HG02970 (cell line): ENCODE data around the gene GOLT1A.
"Not testable (repeated sequence)": the region's sequence is repeated elsewhere in the genome, so short reads cannot be mapped to it uniquely, and the experiment has no call there.

ENCODE experiments used
- ATAC-seq: cut with Tn5 transposase; IDR thresholded peaks from one replicate; pipeline ENCODE4 v1.9.1; 2021; ENCODE audit warnings: mild to moderate bottlenecking, moderate library complexity, moderate number of reproducible peaks; ENCODE audit not compliant: unreplicated experiment, low FRiP score

Gene GOLT1A

GRCh38 chr1:204249736-204250427, 36.1 kb upstream of the GOLT1A start:
- no peak for ATAC-seq

DNA sequence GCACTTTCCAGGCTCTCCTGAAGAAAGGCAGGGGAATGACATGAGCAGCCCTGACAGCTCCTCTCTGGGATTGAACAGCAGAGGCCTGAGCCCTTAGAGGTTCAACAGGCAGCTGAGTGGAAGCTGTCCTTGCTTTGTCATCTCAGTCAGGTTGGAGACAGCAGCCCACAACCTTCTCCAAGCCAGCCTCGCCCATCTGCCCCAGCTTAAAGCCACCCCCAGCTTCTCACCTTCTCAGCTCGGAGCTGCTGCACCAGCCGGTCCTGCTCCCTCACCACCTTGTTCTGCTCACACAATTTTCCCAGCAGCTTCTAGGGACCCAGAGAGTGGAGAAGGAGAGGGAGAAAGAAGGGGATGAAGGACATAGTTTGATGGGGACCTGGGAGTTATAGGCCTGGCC, 35.2 kb upstream of the GOLT1A start:
- no peak for ATAC-seq

- ATAC-seq: no peak
These were observed 33.1 kb upstream of the GOLT1A start for GRCh38 chr1:204246876-204247275.

- no peak for ATAC-seq
These were observed 29.1 kb upstream of the GOLT1A start for GRCh38 chr1:204242920-204243319.

DNA sequence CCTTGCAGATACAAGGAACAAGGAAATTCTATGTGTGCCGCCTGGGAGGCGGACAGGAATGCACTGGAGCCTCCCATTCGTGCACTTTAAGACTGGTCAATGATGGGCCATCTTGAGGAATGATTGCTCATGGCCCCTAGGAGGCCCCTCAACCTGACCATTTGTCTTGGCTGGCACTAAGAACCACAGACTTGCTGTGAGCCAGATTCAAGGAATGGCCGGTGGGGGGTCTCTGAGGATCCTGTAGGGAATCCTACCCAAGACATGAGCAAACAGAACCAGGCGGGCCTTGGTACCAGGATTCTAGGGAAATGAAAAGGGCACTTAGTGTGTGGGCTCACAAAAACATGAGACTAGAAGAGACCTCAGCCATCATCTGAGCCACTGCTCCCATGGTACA, 28.1 kb upstream of the GOLT1A start:
- ATAC-seq: no peak

DNA sequence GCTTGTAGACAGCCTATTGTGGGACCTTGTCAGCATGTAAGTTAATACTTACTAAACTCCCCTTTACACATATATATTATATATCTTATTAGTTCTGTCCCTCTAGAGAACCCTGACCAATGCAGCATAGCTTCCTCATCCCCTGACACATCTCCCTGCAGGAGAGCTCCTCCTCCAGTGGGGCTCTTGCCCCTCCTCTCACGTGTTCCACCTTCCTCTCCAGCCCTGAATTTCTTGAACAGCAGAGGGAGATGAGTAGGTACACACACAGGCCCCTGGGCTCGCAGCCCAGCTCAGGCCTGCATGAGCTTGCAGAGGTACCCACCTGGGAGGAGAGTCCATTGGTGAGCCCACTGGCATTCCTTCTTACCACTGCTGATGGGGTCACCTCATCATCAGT, 27.3 kb upstream of the GOLT1A start:
- no peak for ATAC-seq

DNA sequence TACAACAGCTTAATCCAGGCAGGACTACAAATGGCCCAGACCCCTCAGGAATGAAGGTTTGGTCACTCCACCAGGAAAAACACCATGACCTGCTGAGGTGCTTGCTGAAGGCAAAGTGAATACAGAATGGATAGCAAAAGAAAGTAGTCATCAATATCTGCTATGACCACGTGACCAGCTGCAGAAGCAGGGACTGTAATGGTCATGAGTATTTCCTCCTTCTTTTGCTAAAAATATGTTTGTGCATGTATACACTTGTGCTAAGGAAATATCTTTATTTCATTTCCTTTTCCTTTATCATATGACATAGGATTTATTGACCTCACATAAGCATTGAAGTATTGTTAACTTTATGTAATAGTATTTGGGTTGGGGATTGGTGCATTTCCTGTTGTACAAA, 26.4 kb upstream of the GOLT1A start:
- no peak for ATAC-seq

GRCh38 chr1:204239401-204239800, 25.6 kb upstream of the GOLT1A start:
- ATAC-seq: not testable (repeated sequence)

DNA sequence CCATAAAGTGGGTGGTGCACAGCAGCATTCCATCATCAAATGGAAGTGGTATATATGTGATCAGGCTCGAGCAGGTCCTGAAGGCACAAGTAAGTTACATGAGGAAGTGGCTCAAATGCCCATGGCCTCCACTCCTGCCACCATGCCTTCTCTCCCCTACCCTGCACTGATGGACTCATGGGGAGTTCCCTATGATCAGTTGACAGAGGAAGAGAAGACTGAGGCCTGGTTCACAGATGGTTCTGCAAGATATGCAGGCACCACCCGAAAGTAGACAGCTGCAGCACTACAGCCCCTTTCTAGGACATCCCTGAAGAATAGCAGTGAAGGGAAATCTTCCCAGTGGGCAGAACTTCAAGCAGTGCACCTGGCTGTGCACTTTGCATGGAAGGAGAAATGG, 24.7 kb upstream of the GOLT1A start:
- ATAC-seq: not testable (repeated sequence)

DNA sequence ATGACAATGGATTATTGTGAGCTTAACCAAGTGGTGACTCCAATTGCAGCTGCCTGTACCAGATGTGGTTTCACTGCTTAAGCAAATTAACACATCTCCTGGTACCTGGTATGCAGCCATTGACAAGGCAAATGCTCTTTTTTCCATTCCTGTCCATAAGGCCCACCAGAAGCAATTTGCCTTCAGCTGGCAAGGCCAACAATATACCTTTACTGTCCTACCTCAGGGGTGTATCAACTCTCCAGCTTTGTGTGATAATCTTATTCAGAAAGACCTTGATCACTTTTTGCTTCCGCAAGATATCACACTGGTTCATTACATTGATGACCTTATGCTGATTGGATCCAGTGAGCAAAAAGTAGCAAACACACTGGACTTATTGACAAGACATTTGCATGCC, 23.7 kb upstream of the GOLT1A start:
- ATAC-seq: not testable (repeated sequence)

- ATAC-seq: no peak
These were observed 18.7 kb upstream of the GOLT1A start for GRCh38 chr1:204232526-204232925.

- no peak for ATAC-seq
These were observed 16.4 kb upstream of the GOLT1A start for GRCh38 chr1:204230211-204230610.

DNA sequence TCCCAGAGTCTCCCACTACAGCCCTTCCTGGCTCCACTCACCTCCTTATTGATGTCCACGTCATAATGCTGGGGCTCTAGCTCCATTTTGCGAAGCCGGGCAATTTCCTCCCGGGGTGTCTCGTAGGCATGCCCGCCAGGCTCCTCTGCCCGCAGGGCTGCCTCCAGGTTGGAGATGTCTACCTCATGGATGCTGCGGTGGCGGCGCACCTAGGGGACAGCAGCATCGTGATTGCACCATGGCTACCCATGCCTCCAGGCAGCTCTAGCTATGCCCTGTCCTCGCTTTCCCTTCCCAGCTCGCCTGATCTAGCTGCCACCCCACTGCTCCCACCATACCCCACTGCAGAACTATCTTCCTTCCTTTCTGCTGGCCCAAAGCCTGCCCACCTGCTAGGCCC, 15.1 kb upstream of the GOLT1A start:
- ATAC-seq: no peak

DNA sequence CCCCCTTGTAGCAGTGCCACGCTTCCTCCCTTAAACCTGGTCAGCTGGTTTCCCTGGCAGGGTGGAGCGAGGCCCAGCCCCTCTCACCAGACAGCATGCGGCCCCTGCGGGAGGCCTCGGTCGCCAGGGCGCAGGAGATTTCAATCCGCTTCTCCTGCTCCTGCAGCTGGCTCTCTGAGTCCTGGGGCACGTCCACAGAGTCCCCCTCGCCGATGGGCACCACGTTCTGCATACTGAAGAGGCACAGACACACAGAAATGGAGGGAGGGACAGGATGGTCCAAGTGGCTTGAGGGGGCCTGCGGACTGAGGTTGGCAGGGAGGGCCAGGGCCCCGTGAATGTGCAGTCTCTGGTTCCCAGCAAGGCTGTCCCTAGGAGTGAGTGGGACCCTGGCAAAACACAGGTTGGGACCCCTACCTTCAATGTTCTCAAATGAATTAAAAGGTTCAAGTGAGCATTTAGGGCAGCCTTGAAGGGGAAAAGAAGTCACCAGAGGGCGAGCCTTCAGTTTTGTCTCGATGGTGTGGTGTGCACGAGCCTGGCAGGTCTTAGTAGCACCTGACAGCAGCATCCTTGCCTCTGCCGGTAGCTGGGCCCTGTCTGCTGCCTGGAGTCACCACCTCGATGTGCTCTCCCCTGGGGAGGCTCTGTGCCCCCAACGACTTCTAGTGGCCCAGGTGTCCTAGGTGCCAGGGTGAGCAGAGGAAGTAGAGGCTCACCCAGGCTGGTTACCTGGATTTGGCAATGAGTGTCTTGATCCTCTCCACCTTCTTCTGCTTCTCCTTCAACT, 14.4 kb upstream of the GOLT1A start:
- no peak for ATAC-seq

DNA sequence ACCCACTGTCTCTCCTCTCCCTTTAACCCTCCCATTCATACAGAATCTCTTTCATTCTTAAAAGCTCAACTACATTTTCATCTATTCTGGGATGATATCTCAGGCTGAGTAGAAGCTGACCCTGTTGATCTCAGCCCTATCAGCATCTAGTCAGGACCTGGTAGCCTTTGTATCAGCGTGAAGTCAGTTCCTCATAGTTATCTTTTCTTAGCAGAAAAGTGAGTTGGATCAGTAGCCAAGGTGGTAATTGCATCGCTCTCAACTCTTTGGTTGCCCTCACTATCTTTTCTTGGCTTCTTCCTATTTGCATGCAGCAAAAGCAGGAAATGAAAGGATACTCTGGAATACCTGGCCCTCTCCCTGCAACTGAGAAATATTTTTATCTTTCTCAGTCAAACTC, 13.6 kb upstream of the GOLT1A start:
- ATAC-seq: no peak

DNA sequence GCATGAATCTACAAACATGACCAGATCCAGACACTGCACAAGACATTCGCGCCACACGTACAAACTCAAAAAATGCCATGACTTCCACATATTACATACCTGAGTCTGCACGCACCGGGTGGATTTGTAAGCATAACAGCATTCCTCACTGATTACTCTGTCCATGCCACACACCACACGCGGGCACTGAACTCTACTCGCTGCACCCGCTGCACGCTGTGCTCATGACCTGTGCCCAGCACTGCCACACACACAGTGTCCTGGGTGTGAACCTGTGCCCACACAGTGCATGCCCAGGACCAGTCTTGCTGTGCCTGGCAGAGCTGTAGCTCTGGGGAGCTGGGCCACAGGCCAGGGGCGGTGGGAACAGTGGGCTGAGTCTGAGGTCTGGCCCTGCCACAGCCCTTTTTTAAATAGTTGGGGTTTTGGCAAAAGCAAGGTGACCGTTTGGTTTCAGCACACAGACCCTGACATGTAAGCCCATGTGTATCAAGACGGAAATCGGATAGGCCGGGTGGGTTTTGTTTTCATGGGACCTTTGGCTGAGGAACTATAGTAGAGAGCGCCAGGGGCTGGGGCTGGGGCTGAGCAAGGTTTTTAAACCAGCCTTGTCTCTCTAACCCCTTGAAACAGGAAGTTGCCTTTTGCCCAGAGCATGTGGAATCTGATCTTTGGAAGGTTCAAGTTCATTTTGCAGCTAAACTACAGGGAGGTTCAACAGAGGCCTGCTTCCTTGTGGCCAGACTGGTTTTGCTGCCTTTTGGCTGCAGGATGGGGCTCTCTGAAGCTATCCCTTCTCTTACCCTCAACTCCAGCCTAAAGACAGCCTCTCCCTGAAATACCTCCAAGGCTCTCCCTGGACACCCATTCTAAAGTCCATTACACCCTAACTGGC, 12.3 kb upstream of the GOLT1A start:
- no peak for ATAC-seq

DNA sequence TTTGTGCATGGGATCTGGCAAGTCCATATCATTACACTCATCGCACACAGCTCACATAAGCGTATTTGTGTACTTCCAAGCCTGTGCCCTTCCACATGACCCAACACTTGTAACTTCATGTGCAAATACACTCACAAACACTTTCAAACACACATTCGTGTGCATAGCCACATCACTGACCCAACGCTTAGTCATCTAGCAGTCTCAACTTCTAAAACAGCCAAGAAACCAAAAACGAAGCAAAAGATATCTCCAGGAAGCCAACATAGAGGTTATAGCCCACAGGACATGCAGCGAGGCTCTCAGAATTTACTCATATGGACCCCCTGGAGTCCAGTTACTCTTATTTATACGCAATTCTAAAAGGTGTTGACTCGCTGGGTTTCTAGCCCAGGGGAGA, 10.9 kb upstream of the GOLT1A start:
- no peak for ATAC-seq

- ATAC-seq: no peak
These were observed 9.5 kb upstream of the GOLT1A start for GRCh38 chr1:204223129-204223860.

DNA sequence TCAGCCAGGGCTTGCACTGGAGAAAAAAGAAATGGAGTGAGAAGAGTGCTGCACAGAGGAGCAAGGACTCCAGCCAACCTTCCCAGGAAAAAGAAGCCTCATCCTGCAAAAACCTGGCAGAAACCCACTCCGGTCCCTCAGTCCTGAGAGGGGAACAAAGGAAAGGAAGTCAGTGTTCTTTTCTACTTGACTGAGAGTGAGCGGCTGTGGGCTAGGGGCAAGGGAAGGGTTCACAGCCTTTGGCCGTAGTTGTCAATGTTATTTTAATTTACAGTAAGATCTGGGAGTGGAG, 8.9 kb upstream of the GOLT1A start:
- no peak for ATAC-seq

GRCh38 chr1:204222006-204222763, 8.4 kb upstream of the GOLT1A start:
- no peak for ATAC-seq
